HG03520 (cell line): ENCODE measurements around the gene PAK6.

ENCODE experiments used
- ATAC-seq: cut with Tn5 transposase; IDR thresholded peaks from one replicate; pipeline ENCODE4 v1.9.1; 2021; ENCODE audit warnings: mild to moderate bottlenecking, moderate library complexity; ENCODE audit not compliant: unreplicated experiment

PAK6 gene

GRCh38 chr15:40307421-40308211 is 68.8 kb downstream of the PAK6 start, which contains the start of gene PLCB2:
TSS of gene PLCB2 (minus strand) at chr15:40307935. CDS start at chr15:40307672, 263 bp downstream.
- ATAC-seq: no peak

GRCh38 chr15:40309344-40309862 is 70.5 kb downstream of the PAK6 start:
- ATAC-seq: no peak

GRCh38 chr15:40310001-40310959 is 71.4 kb downstream of the PAK6 start:
- no peak for ATAC-seq

- no peak for ATAC-seq
These were observed 72.1 kb downstream of the PAK6 start for GRCh38 chr15:40310993-40311392.

GRCh38 chr15:40312370-40313158 is 73.7 kb downstream of the PAK6 start:
- ATAC-seq: no peak

- ATAC-seq: no peak
These were observed 74.9 kb downstream of the PAK6 start for GRCh38 chr15:40313531-40314398.

- no peak for ATAC-seq
These were observed 75.9 kb downstream of the PAK6 start for GRCh38 chr15:40314723-40315276.

- no peak for ATAC-seq
These were observed 78.1 kb downstream of the PAK6 start for GRCh38 chr15:40316931-40317330.

GRCh38 chr15:40317580-40317979 is 78.7 kb downstream of the PAK6 start:
- no peak for ATAC-seq

- no peak for ATAC-seq
These were observed 81.5 kb downstream of the PAK6 start for GRCh38 chr15:40320409-40320808.

- ATAC-seq: no peak
These were observed 82.1 kb downstream of the PAK6 start for GRCh38 chr15:40320931-40321371.

GRCh38 chr15:40322531-40323238 is 83.8 kb downstream of the PAK6 start:
- no peak for ATAC-seq

GRCh38 chr15:40323239-40323952 is 84.5 kb downstream of the PAK6 start, which contains the start of gene INAFM2:
TSS of gene INAFM2 (plus strand) at chr15:40323692. CDS start at chr15:40324056, 364 bp downstream.
- ATAC-seq: peak; percentile 84

- ATAC-seq: peak; percentile 8
These were observed 85.4 kb downstream of the PAK6 start for GRCh38 chr15:40323953-40324937.

GRCh38 chr15:40325188-40325587 is 86.3 kb downstream of the PAK6 start:
- no peak for ATAC-seq

GRCh38 chr15:40325700-40326099 is 86.8 kb downstream of the PAK6 start:
- no peak for ATAC-seq
